Measurements from ENCODE around the gene HBG2. TPM values are rescaled to one million over a fixed set of nuclear protein-coding genes. Genes with fewer than 3 reads are reported as not detected.
"Not testable (repeated sequence)": the region's sequence is repeated elsewhere in the genome, so short reads cannot be mapped to it uniquely, and the experiment has no call there.

The HBG2 gene
- total RNA-seq, 2 experiments from 2014 or later = not detected

GRCh38 chr11:5257296-5257695 lies 2.7 kb upstream of the HBG2 start:
- no peak for DNase-seq
- peaks cover 2% of the 10 kb centered on the region for H3K27me3 Mint-ChIP-seq
- ChIA-PET CTCF (no interaction called here), POLR2A (no interaction called here)
- intact Hi-C loops (cut with micrococcal nuclease) = no loop called here
- H3K27ac Mint-ChIP-seq = no peak overlapping the region
- H3K9me3 Mint-ChIP-seq = peaks cover 3% of the 10 kb centered on the region
- ATAC-seq = no peak
- H3K4me1 Mint-ChIP-seq (ENCODE audit: low read depth) = no peaks in the 10 kb centered on the region
- H3K36me3 Mint-ChIP-seq (ENCODE audit: low read depth) = no peaks in the 10 kb centered on the region
- no peak overlapping the region for H3K4me3 Mint-ChIP-seq
- TF ChIP-seq CTCF (IDR thresholded peaks at IDR 0.05) = no peak

GRCh38 chr11:5254023-5254422 lies 558 bp downstream of the HBG2 start:
- H3K9me3 Mint-ChIP-seq; H3K27ac Mint-ChIP-seq; H3K27me3 Mint-ChIP-seq; H3K36me3 Mint-ChIP-seq (ENCODE audit: low read depth); H3K4me3 Mint-ChIP-seq; CTCF ChIA-PET; intact Hi-C loops (cut with micrococcal nuclease); DNase-seq; ATAC-seq; H3K4me1 Mint-ChIP-seq (ENCODE audit: low read depth); POLR2A ChIA-PET: not testable (repeated sequence)

GRCh38 chr11:5253440-5253839 lies 1.1 kb downstream of the HBG2 start:
- CTCF ChIA-PET; POLR2A ChIA-PET; H3K4me3 Mint-ChIP-seq; ATAC-seq; H3K4me1 Mint-ChIP-seq (ENCODE audit: low read depth); H3K36me3 Mint-ChIP-seq (ENCODE audit: low read depth); H3K27ac Mint-ChIP-seq; intact Hi-C loops (cut with micrococcal nuclease); DNase-seq; H3K27me3 Mint-ChIP-seq; H3K9me3 Mint-ChIP-seq: not testable (repeated sequence)

GRCh38 chr11:5252919-5253265 lies 1.7 kb downstream of the HBG2 start:
- Mint-ChIP-seq H3K27me3 (peaks cover 2% of the 10 kb centered on the region), H3K4me1 (ENCODE audit: low read depth) (no peaks in the 10 kb centered on the region), H3K4me3 (no peak overlapping the region), H3K9me3 (no peaks in the 10 kb centered on the region), H3K27ac (no peak overlapping the region), H3K36me3 (ENCODE audit: low read depth) (no peaks in the 10 kb centered on the region)
- TF ChIP-seq CTCF (IDR thresholded peaks at IDR 0.05) = no peak
- intact Hi-C loops (cut with micrococcal nuclease) = no loop called here
- CTCF ChIA-PET = no interaction called here
- no peak for DNase-seq
- POLR2A ChIA-PET = interaction anchor here (1.4 kb wide), 1 partner anchor 10 kb away, joined by 3 read pairs; no protein-coding TSS in a partner anchor
- ATAC-seq = no peak

- Mint-ChIP-seq H3K4me1 (ENCODE audit: low read depth) (no peaks in the 10 kb centered on the region), H3K9me3 (no peaks in the 10 kb centered on the region), H3K27me3 (peaks cover 2% of the 10 kb centered on the region), H3K4me3 (no peak overlapping the region), H3K36me3 (ENCODE audit: low read depth) (no peaks in the 10 kb centered on the region), H3K27ac (no peak overlapping the region)
- TF ChIP-seq CTCF (IDR thresholded peaks at IDR 0.05) = no peak
- ChIA-PET POLR2A (interaction anchor here (1.4 kb wide), 1 partner anchor 10 kb away, joined by 3 read pairs; no protein-coding TSS in a partner anchor), CTCF (no interaction called here)
- intact Hi-C loops (cut with micrococcal nuclease) = no loop called here
- no peak for DNase-seq
- no peak for ATAC-seq
Measured at GRCh38 chr11:5252192-5252918, 2.2 kb downstream of the HBG2 start.

GRCh38 chr11:5251746-5252145 lies 2.8 kb downstream of the HBG2 start:
- Mint-ChIP-seq H3K27ac (no peak overlapping the region), H3K36me3 (ENCODE audit: low read depth) (no peaks in the 10 kb centered on the region), H3K9me3 (no peaks in the 10 kb centered on the region), H3K4me3 (no peak overlapping the region), H3K4me1 (ENCODE audit: low read depth) (no peaks in the 10 kb centered on the region), H3K27me3 (peaks cover 1% of the 10 kb centered on the region)
- TF ChIP-seq CTCF (IDR thresholded peaks at IDR 0.05) = no peak
- ChIA-PET CTCF (no interaction called here), POLR2A (interaction anchor here (1.4 kb wide), 1 partner anchor 9 kb away, joined by 3 read pairs; no protein-coding TSS in a partner anchor)
- no peak for ATAC-seq
- DNase-seq = no peak
- intact Hi-C loops (cut with micrococcal nuclease) = no loop called here

Data from activated CD8-positive, alpha-beta T cell treated with anti-CD3 and anti-CD28 coated beads for 36 hours (primary cell).